ENCODE measurements around the gene ZDHHC1. TPM values are rescaled to one million over a fixed set of nuclear protein-coding genes. Genes with fewer than 3 reads are reported as not detected.

ZDHHC1 gene
- total RNA-seq, 2 donors from 2014 or later: 8.4 to 10.6 TPM

DNA sequence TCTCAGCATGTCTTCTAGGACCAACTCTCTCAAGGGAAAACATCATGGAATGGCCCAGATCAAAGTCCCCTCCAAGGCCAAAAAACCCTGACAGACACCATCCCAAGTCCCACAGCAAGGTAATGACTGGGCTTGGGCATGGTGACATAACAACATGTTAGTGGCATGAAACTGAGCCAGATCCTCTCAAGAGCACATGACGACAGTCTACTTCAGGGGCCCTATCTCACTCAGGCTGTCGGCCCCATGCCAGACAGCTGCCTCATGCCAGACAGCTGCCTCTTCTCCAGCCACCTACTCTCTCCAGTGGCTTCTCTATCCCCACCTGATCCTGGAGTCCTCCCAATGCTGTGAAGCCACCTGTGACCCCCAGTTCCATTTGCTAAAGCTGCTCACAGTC lies 33.1 kb upstream of the ZDHHC1 start:
- 95 to 100% methylated on average over 1 to 2 of the region's 2 CpGs for WGBS, 2 experiments (ENCODE audit: insufficient coverage in 1 of 2, insufficient read length in 1 of 2)
- Mint-ChIP-seq H3K4me3 (no peak overlapping the region), H3K27ac (no peak overlapping the region), H3K9me3 (no peaks in the 10 kb centered on the region), H3K4me1 (no peaks in the 10 kb centered on the region), H3K27me3 (ENCODE audit: insufficient read depth) (no peaks in the 10 kb centered on the region), H3K36me3 (ENCODE audit: low read depth) (peaks cover 28% of the 10 kb centered on the region)
- H3K36me3 ChIP-seq (ENCODE audit: control insufficient read depth, insufficient read depth, low read length): peaks cover 30% of the 10 kb centered on the region
- H3K9ac ChIP-seq (ENCODE audit: extremely low read depth, low read length, poor library complexity, severe bottlenecking): no peak overlapping the region
- no peak overlapping the region for H3K4me3 ChIP-seq (ENCODE audit: low read length)
- H3K27ac ChIP-seq (ENCODE audit: low read depth, low read length): no peak overlapping the region
- H3K4me1 ChIP-seq (ENCODE audit: control insufficient read depth, insufficient read depth, low read length): no peaks in the 10 kb centered on the region
- DNase-seq: no peak
- H3K9me3 ChIP-seq (ENCODE audit: control insufficient read depth, low read length): no peaks in the 10 kb centered on the region
- TF ChIP-seq, protein P1, sequence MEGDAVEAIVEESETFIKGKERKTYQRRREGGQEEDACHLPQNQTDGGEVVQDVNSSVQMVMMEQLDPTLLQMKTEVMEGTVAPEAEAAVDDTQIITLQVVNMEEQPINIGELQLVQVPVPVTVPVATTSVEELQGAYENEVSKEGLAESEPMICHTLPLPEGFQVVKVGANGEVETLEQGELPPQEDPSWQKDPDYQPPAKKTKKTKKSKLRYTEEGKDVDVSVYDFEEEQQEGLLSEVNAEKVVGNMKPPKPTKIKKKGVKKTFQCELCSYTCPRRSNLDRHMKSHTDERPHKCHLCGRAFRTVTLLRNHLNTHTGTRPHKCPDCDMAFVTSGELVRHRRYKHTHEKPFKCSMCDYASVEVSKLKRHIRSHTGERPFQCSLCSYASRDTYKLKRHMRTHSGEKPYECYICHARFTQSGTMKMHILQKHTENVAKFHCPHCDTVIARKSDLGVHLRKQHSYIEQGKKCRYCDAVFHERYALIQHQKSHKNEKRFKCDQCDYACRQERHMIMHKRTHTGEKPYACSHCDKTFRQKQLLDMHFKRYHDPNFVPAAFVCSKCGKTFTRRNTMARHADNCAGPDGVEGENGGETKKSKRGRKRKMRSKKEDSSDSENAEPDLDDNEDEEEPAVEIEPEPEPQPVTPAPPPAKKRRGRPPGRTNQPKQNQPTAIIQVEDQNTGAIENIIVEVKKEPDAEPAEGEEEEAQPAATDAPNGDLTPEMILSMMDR (conservative IDR thresholded peaks at IDR 0.05): no peak
- H3K27me3 ChIP-seq (ENCODE audit: control insufficient read depth, insufficient read depth, low read length, poor library complexity, severe bottlenecking): no peaks in the 10 kb centered on the region

DNA sequence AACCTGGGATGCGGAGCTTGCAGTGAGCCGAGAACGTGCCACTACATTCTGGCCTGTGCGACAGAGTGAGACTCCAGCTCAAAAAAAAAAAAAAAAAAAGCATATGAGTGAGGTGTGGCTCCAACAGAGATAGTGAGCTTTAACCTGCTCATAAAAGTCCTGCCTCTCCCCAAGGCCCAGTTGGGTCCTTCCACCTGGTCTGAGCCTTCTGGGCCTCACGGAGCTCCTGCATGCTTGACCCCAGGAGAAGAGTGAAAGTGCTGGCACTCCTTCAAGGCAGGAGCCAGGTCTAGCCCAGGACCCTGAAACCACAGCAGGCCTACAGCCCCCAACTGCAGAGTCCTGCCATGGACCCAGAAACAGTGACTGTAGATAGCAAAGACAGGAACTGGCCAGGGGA lies 32.3 kb upstream of the ZDHHC1 start:
- H3K27me3 Mint-ChIP-seq (ENCODE audit: insufficient read depth): no peaks in the 10 kb centered on the region
- TF ChIP-seq, protein P1 (conservative IDR thresholded peaks at IDR 0.05): no peak
- no peak overlapping the region for H3K9ac ChIP-seq (ENCODE audit: extremely low read depth, low read length, poor library complexity, severe bottlenecking)
- no peak overlapping the region for H3K27ac Mint-ChIP-seq
- H3K27me3 ChIP-seq (ENCODE audit: control insufficient read depth, insufficient read depth, low read length, poor library complexity, severe bottlenecking): no peaks in the 10 kb centered on the region
- H3K4me1 ChIP-seq (ENCODE audit: control insufficient read depth, insufficient read depth, low read length): no peaks in the 10 kb centered on the region
- H3K27ac ChIP-seq (ENCODE audit: low read depth, low read length): no peak overlapping the region
- peaks cover 30% of the 10 kb centered on the region for H3K36me3 ChIP-seq (ENCODE audit: control insufficient read depth, insufficient read depth, low read length)
- no peaks in the 10 kb centered on the region for H3K9me3 Mint-ChIP-seq
- H3K4me1 Mint-ChIP-seq: peaks cover 3% of the 10 kb centered on the region
- H3K4me3 ChIP-seq (ENCODE audit: low read length): no peak overlapping the region
- DNase-seq: no peak
- WGBS, 2 experiments (ENCODE audit: insufficient coverage in 1 of 2, insufficient read length in 1 of 2): 96 to 97% methylated on average over 4 to 5 of the region's 5 CpGs
- H3K4me3 Mint-ChIP-seq: no peak overlapping the region
- H3K9me3 ChIP-seq (ENCODE audit: control insufficient read depth, low read length): no peaks in the 10 kb centered on the region
- peaks cover 28% of the 10 kb centered on the region for H3K36me3 Mint-ChIP-seq (ENCODE audit: low read depth)

GRCh38 chr16:67447508-67448076 lies 31.3 kb upstream of the ZDHHC1 start:
- Mint-ChIP-seq H3K27ac (no peak overlapping the region), H3K36me3 (ENCODE audit: low read depth) (peaks cover 28% of the 10 kb centered on the region), H3K27me3 (ENCODE audit: insufficient read depth) (no peaks in the 10 kb centered on the region), H3K4me3 (no peak overlapping the region), H3K9me3 (no peaks in the 10 kb centered on the region), H3K4me1 (peaks cover 3% of the 10 kb centered on the region)
- peak; percentile 79 for DNase-seq
- Histone ChIP-seq H3K27me3 (ENCODE audit: control insufficient read depth, insufficient read depth, low read length, poor library complexity, severe bottlenecking) (no peaks in the 10 kb centered on the region), H3K27ac (ENCODE audit: low read depth, low read length) (no peak overlapping the region), H3K4me1 (ENCODE audit: control insufficient read depth, insufficient read depth, low read length) (no peaks in the 10 kb centered on the region), H3K9me3 (ENCODE audit: control insufficient read depth, low read length) (no peaks in the 10 kb centered on the region), H3K9ac (ENCODE audit: extremely low read depth, low read length, poor library complexity, severe bottlenecking) (no peak overlapping the region), H3K36me3 (ENCODE audit: control insufficient read depth, insufficient read depth, low read length) (peaks cover 33% of the 10 kb centered on the region), H3K4me3 (ENCODE audit: low read length) (no peak overlapping the region)
- TF ChIP-seq, protein P1 (conservative IDR thresholded peaks at IDR 0.05): peak; percentile 67
- 89 to 93% methylated on average over 2 to 6 of the region's 6 CpGs for WGBS, 2 experiments (ENCODE audit: insufficient coverage in 1 of 2, insufficient read length in 1 of 2)

All from endodermal cell (in vitro differentiated cells).